D721Med (cell line): ENCODE data around the gene ZFAND2A.
"Not testable (repeated sequence)": the region's sequence is repeated elsewhere in the genome, so short reads cannot be mapped to it uniquely, and the experiment has no call there.

Experiments used
- DNase-seq: peaks from one replicate; pipeline ENCODE4 v3.0.0; 2011; ENCODE audit warnings: low spot score; ENCODE audit not compliant: insufficient read length
- FAIRE-seq: peaks from 2 replicates; lab custom pipeline; 2011; peaks lifted over from hg19 to GRCh38; lab: Jason Lieb, UNC
- TF ChIP-seq, protein P1 (sequence below): IDR thresholded peaks from 2 replicates; pipeline ENCODE4 v1.5.1; 2012; ENCODE audit warnings: mild to moderate bottlenecking, control low read depth; ENCODE audit not compliant: insufficient read depth; ENCODE audit errors: missing control alignments

The ZFAND2A gene, protein sequence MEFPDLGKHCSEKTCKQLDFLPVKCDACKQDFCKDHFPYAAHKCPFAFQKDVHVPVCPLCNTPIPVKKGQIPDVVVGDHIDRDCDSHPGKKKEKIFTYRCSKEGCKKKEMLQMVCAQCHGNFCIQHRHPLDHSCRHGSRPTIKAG

DNA sequence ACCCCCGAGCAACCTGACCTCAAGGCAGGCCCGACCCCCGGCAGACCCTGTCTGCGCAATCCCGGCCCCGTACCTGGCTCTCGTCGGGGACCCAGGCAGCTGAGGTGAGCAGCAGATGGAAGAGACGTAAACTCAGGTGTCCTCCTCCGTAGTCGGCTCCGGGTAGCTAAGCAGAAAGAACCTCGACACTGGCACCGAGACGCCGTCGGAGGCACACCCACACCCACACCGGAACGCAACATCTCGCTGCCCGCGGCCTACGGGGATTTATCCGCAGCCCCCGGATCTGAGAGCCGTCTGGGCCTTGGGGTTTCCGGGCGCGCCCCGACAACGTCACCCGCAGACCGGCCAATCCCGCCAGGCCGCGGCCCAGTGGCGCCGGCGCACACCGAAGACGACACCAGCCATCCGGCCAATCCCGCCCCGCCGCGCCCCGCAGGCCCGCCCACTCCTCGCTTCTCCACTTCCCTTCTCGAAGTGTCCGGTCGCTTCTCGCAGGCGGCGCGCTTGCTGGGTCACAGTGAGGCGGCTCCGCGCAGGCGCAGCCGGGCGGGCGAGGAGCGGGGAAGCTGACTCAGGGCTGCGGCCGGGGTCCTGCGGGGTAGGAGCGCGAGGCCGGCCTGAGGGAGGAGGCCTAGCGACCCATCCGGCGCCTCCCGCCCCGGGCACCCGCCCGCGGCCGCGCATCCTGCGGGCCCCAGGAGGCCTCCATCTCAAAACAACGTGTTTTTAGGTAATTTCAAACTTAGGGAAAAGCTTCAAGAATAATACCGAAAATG is at the start of gene ZFAND2A:
Gene ZFAND2A, minus strand, starts transcription at position 306 of the 779 bp plus-strand sequence. CDS start 1,984 bp downstream, outside the sequence.
- peak; percentile 99 for DNase-seq
- no peak for FAIRE-seq
- TF ChIP-seq, protein P1, sequence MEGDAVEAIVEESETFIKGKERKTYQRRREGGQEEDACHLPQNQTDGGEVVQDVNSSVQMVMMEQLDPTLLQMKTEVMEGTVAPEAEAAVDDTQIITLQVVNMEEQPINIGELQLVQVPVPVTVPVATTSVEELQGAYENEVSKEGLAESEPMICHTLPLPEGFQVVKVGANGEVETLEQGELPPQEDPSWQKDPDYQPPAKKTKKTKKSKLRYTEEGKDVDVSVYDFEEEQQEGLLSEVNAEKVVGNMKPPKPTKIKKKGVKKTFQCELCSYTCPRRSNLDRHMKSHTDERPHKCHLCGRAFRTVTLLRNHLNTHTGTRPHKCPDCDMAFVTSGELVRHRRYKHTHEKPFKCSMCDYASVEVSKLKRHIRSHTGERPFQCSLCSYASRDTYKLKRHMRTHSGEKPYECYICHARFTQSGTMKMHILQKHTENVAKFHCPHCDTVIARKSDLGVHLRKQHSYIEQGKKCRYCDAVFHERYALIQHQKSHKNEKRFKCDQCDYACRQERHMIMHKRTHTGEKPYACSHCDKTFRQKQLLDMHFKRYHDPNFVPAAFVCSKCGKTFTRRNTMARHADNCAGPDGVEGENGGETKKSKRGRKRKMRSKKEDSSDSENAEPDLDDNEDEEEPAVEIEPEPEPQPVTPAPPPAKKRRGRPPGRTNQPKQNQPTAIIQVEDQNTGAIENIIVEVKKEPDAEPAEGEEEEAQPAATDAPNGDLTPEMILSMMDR, result no peak

DNA sequence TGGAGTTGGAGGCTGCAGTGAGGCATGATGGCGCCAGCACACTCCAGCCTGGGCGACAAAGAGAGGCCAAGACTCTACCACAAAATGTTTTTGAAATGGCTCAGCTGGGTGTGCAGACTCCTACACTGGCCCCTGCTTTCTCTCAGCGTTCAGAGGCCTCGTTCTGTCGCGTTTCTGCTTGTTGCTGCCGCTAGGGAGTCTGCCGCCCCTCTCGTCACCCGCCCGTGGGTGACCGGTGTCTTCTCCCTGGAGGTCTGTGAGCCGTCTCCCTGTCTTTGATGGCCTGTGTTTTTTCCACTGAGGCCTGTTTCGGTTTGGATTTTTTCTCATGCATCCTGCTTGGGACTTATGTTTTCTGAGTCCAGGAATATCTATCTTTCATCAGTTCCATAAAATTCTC is 49.1 kb upstream of the ZFAND2A start:
- TF ChIP-seq, protein P1, result no peak
- FAIRE-seq (no peak), DNase-seq (no peak)

DNA sequence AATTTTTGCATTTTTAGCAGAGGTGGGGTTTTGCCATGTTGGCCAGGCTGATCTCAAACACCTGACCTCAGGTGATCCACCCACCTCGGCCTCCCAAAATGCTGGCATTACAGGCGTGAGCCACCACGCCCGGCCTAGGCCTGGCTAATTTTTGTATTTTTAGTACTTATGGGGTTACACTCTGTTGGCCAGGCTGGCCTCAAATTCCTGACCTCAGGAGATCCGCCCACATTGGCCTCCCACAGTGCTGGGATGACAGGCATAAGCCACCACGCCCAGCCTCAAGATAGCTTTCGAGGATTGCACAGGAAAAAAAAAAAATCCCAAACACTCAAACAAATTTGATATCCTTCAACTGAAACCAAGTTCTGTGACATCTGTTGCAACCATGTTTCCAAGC is 45.7 kb upstream of the ZFAND2A start:
- not testable (repeated sequence) for FAIRE-seq, DNase-seq

DNA sequence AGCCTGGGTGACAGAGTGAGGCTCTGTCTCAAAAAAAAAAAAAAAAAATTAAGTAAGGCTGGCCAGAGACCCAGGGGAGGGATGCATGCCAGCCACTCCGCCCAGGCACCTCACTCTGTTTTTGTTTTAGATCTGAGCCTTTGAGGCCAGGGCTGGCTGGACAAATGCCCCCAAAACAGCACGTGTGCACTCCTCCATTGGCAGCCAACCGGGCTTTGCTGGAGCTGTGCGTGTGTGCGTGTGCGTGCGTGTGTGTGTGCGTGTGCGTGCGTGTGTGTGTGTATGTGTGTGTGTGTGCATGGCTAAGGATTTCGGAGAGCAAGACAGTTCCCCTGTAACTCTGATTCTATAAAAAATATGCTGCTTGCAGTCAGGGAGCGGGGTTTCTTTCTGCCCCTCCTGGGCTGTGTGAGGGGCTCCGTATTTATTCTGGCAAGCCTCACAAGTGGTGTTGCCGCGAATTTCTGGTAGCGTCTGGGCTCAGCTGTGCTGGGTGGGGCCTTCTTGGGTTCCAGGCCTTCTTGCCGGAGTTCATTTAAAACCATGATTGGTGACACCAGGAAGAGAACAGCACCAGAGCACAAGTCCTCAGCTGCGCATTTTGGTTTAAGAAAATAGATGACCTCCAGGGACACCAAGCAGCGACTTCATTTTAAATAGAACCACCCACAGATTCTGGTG is 44.6 kb upstream of the ZFAND2A start:
- FAIRE-seq, result no peak

DNA sequence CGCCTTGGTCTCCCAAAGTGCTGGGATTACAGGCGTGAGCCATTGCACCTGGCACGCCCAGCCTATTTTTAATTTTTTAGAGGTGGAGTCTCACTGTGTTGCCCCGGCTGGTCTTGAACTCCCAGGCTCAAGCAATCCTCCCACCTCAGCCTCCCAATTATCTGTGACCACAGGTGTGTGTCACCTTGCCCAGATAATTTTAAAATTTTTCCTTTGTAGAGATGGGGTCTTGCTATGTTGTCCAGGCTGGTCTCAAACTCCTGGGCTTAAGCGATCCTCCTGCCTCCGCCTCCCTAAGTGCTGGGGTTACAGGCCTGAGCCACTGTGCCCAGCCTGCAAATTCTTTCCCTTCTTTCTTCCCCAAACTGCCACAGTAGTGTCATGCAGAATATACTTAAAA is 42.9 kb upstream of the ZFAND2A start:
- DNase-seq, FAIRE-seq: not testable (repeated sequence)

More for the DNA sequence above, 44.6 kb upstream of the ZFAND2A start:
- TF ChIP-seq, protein P1, result no peak
- DNase-seq, result no peak

DNA sequence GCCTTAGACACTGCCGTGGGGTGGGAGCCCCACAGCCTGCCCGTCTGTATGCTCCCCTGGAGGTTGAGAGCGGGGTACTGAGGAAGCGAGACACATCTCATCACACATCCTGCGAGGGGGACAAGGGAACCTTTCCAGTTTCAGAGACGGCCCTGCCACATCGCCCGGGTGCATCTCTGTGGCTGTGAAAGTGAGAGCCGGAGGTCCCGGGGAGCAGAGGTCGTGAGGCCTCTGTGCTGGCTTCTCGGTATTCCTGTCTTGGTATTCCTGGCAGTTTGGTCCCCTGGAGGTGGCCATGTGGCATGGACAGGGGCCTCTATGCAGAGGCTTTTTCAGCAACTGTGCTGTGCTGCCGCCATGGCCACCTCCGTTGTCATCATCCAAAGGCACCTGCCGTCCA is 41.9 kb upstream of the ZFAND2A start:
- TF ChIP-seq, protein P1, result no peak
- FAIRE-seq (no peak), DNase-seq (no peak)

DNA sequence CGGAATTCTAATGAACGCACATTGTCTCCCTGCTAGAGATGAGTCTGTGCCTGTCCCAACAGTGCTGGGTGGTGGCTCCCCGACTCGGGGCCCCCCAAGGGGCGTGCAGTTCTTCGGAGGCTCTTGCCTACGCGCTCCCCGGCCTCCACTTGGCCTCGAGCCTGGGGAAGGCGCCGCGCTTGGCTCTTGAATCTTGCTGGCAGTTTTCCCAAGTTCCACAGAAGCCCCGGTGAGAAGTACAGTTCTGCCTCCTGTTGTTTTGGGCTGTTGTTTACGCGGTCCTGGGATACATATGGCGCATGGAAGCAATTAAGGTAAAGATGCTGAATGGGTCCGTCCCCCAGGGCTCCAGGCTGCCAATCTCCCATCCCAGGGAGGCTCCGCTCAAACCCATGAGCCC is 40.0 kb upstream of the ZFAND2A start:
- DNase-seq (no peak), FAIRE-seq (no peak)
- TF ChIP-seq, protein P1, result no peak
